GM21786 (cell line): ENCODE results near the gene HYAL3.
"Not testable (repeated sequence)": the region's sequence is repeated elsewhere in the genome, so short reads cannot be mapped to it uniquely, and the experiment has no call there.

Source experiments
- ATAC-seq: cut with Tn5 transposase; IDR thresholded peaks from one replicate; pipeline ENCODE4 v1.9.1; 2021; ENCODE audit not compliant: unreplicated experiment

HYAL3 gene

GRCh38 chr3:50271314-50271936, 27.8 kb downstream of the HYAL3 start:
- no peak for ATAC-seq

GRCh38 chr3:50270422-50271224, 28.6 kb downstream of the HYAL3 start:
- ATAC-seq = no peak

GRCh38 chr3:50269977-50270413, 29.2 kb downstream of the HYAL3 start:
- ATAC-seq = no peak

- ATAC-seq = no peak
These were observed 29.7 kb downstream of the HYAL3 start for GRCh38 chr3:50269460-50269859.

GRCh38 chr3:50268703-50269451, 30.3 kb downstream of the HYAL3 start, which contains the start of gene SEMA3B:
Gene SEMA3B (plus strand): TSS chr3:50269147. CDS start chr3:50269241, 94 bp downstream.
- ATAC-seq = no peak

- ATAC-seq = no peak
These were observed 30.9 kb downstream of the HYAL3 start for GRCh38 chr3:50268276-50268675.

- no peak for ATAC-seq
These were observed 31.8 kb downstream of the HYAL3 start for GRCh38 chr3:50267280-50267913.

GRCh38 chr3:50266836-50267235, 32.4 kb downstream of the HYAL3 start:
- ATAC-seq = no peak

- ATAC-seq = no peak
These were observed 33.2 kb downstream of the HYAL3 start for GRCh38 chr3:50266017-50266416.

- no peak for ATAC-seq
These were observed 33.6 kb downstream of the HYAL3 start for GRCh38 chr3:50265571-50265970.

- ATAC-seq = no peak
These were observed 34.2 kb downstream of the HYAL3 start for GRCh38 chr3:50264964-50265485.

GRCh38 chr3:50264383-50264963, 34.7 kb downstream of the HYAL3 start:
- ATAC-seq = no peak

- no peak for ATAC-seq
These were observed 35.5 kb downstream of the HYAL3 start for GRCh38 chr3:50263478-50264382.

- no peak for ATAC-seq
These were observed 36.4 kb downstream of the HYAL3 start for GRCh38 chr3:50262778-50263177.

GRCh38 chr3:50262200-50262599, 37.0 kb downstream of the HYAL3 start:
- ATAC-seq = not testable (repeated sequence)

GRCh38 chr3:50261505-50261904, 37.7 kb downstream of the HYAL3 start:
- ATAC-seq = no peak

GRCh38 chr3:50260942-50261441, 38.2 kb downstream of the HYAL3 start:
- no peak for ATAC-seq

- peak; percentile 88 for ATAC-seq
These were observed 38.9 kb downstream of the HYAL3 start for GRCh38 chr3:50260027-50260941.
